Measurements from ENCODE around the gene LRP1. TPM values are rescaled to one million over a fixed set of nuclear protein-coding genes. Genes with fewer than 3 reads are reported as not detected.

Gene LRP1
- total and polyA plus RNA-seq, 2 of the 4 experiments (the other 2 are of a cell fraction), result 73.1 to 142 TPM

GRCh38 chr12:57224278-57224972 is 96.1 kb downstream of the LRP1 start:
- in situ Hi-C loops (cut with MboI; ENCODE audit: low sequenced_read_pairs), result no loop called here
- 58% methylated on average over 14 of the region's 30 CpGs; no CpG with 5 or more reads in 1 of the 2 experiments for WGBS, 2 experiments (ENCODE audit: extremely low coverage in 2 of 2, insufficient read length in 1 of 2)
- Histone ChIP-seq H3K4me2 (ENCODE audit: low read depth, low read length) (no peak overlapping the region), H3K9ac (ENCODE audit: low read depth, low read length) (no peak overlapping the region), H3K4ac (ENCODE audit: low read depth, low read length) (no peak overlapping the region), H3K27ac (ENCODE audit: insufficient read depth, low read length) (no peak overlapping the region), H3K27me3 (ENCODE audit: control insufficient read depth, insufficient read depth, low read length) (peaks cover 37% of the 10 kb centered on the region), H2AK9ac (replicated peaks; ENCODE audit: low read depth, low read length, poor library complexity) (no peak overlapping the region), H3K4me1 (ENCODE audit: control insufficient read depth, insufficient read depth, low read length) (peaks cover 6% of the 10 kb centered on the region; the same call in 1 of the 2 replicates), H3K9me3 (ENCODE audit: control insufficient read depth, insufficient read depth, low read length) (no peaks in the 10 kb centered on the region), H3K14ac (replicated peaks; ENCODE audit: low read depth, low read length) (no peak overlapping the region), H4K91ac (ENCODE audit: insufficient read depth, low read depth, low read length) (no peak overlapping the region), H3K56ac (ENCODE audit: extremely low read depth, insufficient read depth, low read length) (no peak overlapping the region), H2AK5ac (ENCODE audit: low read depth, low read length) (peak overlapping the region; percentile 44; the same call in 1 of the 2 replicates), H3K18ac (ENCODE audit: low read depth, low read length) (no peak overlapping the region), H4K8ac (ENCODE audit: low read depth in 2 of 2, low read length in 2 of 2) (no peak overlapping the region), H2BK120ac (ENCODE audit: low read depth, low read length) (no peak overlapping the region), H4K5ac (ENCODE audit: low read depth, low read length) (no peak overlapping the region), H2AFZ (replicated peaks; ENCODE audit: low read length, poor library complexity) (no peak overlapping the region), H3K9me1 (ENCODE audit: insufficient read depth, low read length) (peaks cover 6% of the 10 kb centered on the region), H3K79me1 (ENCODE audit: low read depth in 1 of 2, low read length in 2 of 2) (peaks cover 0 to 7% of the 10 kb centered on the region in 2 experiments; a peak in 2 of 4 replicates), H2BK20ac (ENCODE audit: low read depth, low read length) (no peak overlapping the region), H2BK15ac (ENCODE audit: low read depth, low read length) (no peak overlapping the region), H2BK5ac (ENCODE audit: low read depth, low read length, poor library complexity, severe bottlenecking) (no peak overlapping the region), H3K23ac (ENCODE audit: low read depth, low read length) (no peak overlapping the region), H4K20me1 (ENCODE audit: insufficient read depth, low read length) (peaks cover 4% of the 10 kb centered on the region), H3K4me3 (ENCODE audit: insufficient read depth, low read depth, low read length) (no peak overlapping the region), H3K36me3 (ENCODE audit: control insufficient read depth, insufficient read depth, low read length) (no peaks in the 10 kb centered on the region)
- ChIA-PET CTCF (no interaction called here), POLR2A (ENCODE audit: unreplicated experiment) (no interaction called here)
- dilution Hi-C loops (cut with HindIII; ENCODE audit: low sequenced_read_pairs, unreplicated experiment), result no loop called here
- ATAC-seq (ENCODE audit: low read depth) (no peak), DNase-seq (no peak)
- TF ChIP-seq POLR2A (IDR thresholded peaks at IDR 0.05; ENCODE audit: low read depth, low read length) (no peak), FOS (IDR thresholded peaks at IDR 0.05; ENCODE audit: low read depth, low read length) (no peak), RCOR1 (IDR thresholded peaks at IDR 0.05; ENCODE audit: insufficient replicate concordance, low read length) (no peak), RAD21 (IDR thresholded peaks at IDR 0.05; ENCODE audit: low read length) (no peak), BHLHE40 (IDR thresholded peaks at IDR 0.05; ENCODE audit: low read depth, low read length) (no peak)
- intact Hi-C loops (cut with micrococcal nuclease), result no loop called here
- BruUV-seq (replicated peaks), result no TSS peak

Measured in IMR-90 (cell line).